Measurements from ENCODE around the gene VIPR1.

DNA sequence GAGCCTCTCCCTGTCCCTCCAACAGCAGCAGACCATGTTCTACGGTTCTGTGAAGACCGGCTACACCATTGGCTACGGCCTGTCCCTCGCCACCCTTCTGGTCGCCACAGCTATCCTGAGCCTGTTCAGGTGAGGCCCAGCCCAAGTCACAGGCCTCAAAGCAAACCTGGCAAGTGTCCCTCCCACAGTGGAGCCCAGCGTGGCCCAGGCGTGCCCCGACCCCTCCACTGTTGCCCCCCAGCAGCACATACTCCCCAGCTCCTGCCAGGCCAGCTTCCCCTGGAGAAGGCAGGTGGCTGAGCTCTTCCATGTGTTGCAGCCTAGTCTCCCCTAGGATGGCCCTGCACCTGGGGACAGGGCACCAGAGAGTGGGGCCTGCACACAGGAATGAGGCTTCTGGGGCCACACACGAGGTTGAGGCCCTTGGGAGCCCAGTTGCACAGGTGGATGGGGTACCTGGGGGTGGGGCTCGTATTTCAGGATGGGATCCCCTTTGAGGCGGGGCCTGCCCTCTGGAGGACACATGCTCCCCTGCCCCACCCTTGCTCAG, 25.0 kb downstream of the VIPR1 start:
- TF ChIP-seq, protein P1, sequence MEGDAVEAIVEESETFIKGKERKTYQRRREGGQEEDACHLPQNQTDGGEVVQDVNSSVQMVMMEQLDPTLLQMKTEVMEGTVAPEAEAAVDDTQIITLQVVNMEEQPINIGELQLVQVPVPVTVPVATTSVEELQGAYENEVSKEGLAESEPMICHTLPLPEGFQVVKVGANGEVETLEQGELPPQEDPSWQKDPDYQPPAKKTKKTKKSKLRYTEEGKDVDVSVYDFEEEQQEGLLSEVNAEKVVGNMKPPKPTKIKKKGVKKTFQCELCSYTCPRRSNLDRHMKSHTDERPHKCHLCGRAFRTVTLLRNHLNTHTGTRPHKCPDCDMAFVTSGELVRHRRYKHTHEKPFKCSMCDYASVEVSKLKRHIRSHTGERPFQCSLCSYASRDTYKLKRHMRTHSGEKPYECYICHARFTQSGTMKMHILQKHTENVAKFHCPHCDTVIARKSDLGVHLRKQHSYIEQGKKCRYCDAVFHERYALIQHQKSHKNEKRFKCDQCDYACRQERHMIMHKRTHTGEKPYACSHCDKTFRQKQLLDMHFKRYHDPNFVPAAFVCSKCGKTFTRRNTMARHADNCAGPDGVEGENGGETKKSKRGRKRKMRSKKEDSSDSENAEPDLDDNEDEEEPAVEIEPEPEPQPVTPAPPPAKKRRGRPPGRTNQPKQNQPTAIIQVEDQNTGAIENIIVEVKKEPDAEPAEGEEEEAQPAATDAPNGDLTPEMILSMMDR (IDR thresholded peaks at IDR 0.05; ENCODE audit: insufficient read depth, low read length, poor library complexity, severe bottlenecking), result no peak
- TF ChIP-seq EZH2phosphoT487 (conservative IDR thresholded peaks at IDR 0.05; ENCODE audit: low read length), result no peak

All from SU-DHL-6 (cell line).